Activated CD8-positive, alpha-beta T cell treated with anti-CD3 and anti-CD28 coated beads for 36 hours (primary cell): Measurements from ENCODE around the gene NHS. TPM values are rescaled to one million over a fixed set of nuclear protein-coding genes. Genes with fewer than 3 reads are reported as not detected.

Experiments used
- ATAC-seq: fragments of 200-7000 bp; cut with Tn5 transposase; one replicate; pipeline ENCODE4 v1.10.0; 2021; ENCODE audit warnings: mild to moderate bottlenecking, moderate library complexity
- CTCF ChIA-PET: fragments of 350-600 bp; sonication (Branson Sonifier 250); formaldehyde crosslinking; loops from one replicate; lab custom pipeline; 2021; ENCODE audit warnings: antibody characterized with exemption; lab: Charles Lee
- POLR2A ChIA-PET: fragments of 350-600 bp; sonication (Branson Sonifier 250); formaldehyde crosslinking; loops from one replicate; lab custom pipeline; 2021; ENCODE audit warnings: antibody characterized with exemption; lab: Charles Lee
- DNase-seq: peaks from one replicate; pipeline ENCODE4 v3.0.0-alpha.2; 2020
- H3K27ac Mint-ChIP-seq: one replicate; pipeline ENCODE4 v1.8.0; 2021; ENCODE audit warnings: mild to moderate bottlenecking, mixed read lengths
- H3K27me3 Mint-ChIP-seq: one replicate; pipeline ENCODE4 v1.8.0; 2021; ENCODE audit warnings: mixed read lengths
- H3K36me3 Mint-ChIP-seq: one replicate; pipeline ENCODE4 v1.8.0; 2021; ENCODE audit warnings: low read depth, mixed read lengths
- H3K4me1 Mint-ChIP-seq: one replicate; pipeline ENCODE4 v1.8.0; 2021; ENCODE audit warnings: low read depth, mixed read lengths
- H3K4me3 Mint-ChIP-seq: one replicate; pipeline ENCODE4 v1.8.0; 2021; ENCODE audit warnings: mild to moderate bottlenecking, moderate library complexity, mixed read lengths
- H3K9me3 Mint-ChIP-seq: one replicate; pipeline ENCODE4 v1.8.0; 2021; ENCODE audit warnings: mixed read lengths
- intact Hi-C: fragments of 100-400 bp; cut with micrococcal nuclease; formaldehyde crosslinking; loops from one replicate; pipeline ENCODE4 v1.10.0; 2022
- total RNA-seq, 2 experiments: library from RNA; stranded (reverse); gene quantifications; one replicate each; pipeline ENCODE4 v1.2.3, GENCODE V29; 2021
- TF ChIP-seq, protein P1 (sequence below): fragments of 200-600 bp; IDR thresholded peaks from one replicate; pipeline ENCODE4 v1.8.0; 2022; ENCODE audit warnings: antibody characterized with exemption, mild to moderate bottlenecking

Gene NHS
- total RNA-seq, 2 experiments from 2014 or later = 6.9 to 7.3 TPM

DNA sequence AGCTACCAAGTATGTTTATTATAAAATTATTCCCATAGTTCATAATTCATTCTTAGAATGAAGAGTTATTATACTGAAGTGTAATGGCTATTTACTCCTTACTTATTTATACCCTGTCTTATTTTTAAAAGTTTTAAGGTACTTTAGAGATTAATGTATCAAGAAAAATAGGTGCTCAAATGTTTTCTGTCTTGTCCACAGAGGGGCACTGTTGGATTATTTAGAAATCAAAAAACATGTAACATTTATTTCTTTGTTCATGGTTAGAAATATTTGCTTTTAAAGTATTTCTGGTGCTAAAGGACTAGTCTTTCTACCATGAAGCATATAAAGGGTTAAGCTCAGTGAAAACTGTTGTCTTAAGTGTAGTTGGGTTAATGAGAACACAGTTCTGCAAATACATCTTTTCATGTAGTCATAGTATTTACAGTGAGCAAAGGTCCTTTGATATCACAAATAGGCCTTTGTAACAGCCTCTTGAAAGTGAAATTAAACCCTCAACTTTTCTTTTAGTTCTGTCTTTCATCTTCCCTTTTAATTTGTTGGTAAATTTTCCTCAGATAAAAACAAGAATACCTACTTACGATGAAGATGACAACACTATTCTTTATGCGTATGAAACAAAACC lies 370.0 kb downstream of the NHS start:
- Mint-ChIP-seq H3K9me3 (no peaks in the 10 kb centered on the region), H3K27me3 (no peaks in the 10 kb centered on the region), H3K4me3 (no peak overlapping the region), H3K4me1 (peaks cover 24% of the 10 kb centered on the region), H3K36me3 (no peaks in the 10 kb centered on the region), H3K27ac (no peak overlapping the region)
- ATAC-seq (no peak), DNase-seq (no peak)
- CTCF ChIA-PET = interaction anchor here (1.2 to 1.5 kb wide), 3 partner anchors 16 to 632 kb away, joined by 3 to 6 read pairs (median 5); no protein-coding TSS in a partner anchor
- POLR2A ChIA-PET = no interaction called here
- TF ChIP-seq, protein P1, sequence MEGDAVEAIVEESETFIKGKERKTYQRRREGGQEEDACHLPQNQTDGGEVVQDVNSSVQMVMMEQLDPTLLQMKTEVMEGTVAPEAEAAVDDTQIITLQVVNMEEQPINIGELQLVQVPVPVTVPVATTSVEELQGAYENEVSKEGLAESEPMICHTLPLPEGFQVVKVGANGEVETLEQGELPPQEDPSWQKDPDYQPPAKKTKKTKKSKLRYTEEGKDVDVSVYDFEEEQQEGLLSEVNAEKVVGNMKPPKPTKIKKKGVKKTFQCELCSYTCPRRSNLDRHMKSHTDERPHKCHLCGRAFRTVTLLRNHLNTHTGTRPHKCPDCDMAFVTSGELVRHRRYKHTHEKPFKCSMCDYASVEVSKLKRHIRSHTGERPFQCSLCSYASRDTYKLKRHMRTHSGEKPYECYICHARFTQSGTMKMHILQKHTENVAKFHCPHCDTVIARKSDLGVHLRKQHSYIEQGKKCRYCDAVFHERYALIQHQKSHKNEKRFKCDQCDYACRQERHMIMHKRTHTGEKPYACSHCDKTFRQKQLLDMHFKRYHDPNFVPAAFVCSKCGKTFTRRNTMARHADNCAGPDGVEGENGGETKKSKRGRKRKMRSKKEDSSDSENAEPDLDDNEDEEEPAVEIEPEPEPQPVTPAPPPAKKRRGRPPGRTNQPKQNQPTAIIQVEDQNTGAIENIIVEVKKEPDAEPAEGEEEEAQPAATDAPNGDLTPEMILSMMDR = peak; percentile 40
- intact Hi-C loops = no loop called here

DNA sequence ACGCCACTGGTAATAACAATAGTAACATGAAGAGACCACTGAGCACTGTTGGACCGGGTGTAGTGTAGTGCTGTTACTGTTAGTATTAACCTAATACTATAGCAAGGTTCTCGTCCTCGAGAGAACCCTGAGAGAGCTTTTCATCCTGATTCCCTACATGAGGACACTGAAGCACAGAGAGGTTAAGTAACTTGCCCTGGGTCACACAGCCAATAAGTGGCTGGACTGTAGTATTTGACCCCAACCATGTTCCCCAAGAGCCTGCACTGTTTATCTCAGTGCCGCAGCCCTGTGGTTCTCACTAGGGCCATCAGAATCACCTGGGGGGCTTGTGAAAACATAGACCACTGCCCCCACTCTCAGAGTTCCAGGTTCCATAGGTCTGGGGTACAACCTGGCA lies 372.7 kb downstream of the NHS start:
- H3K4me3 Mint-ChIP-seq = no peak overlapping the region
- POLR2A ChIA-PET = no interaction called here
- ATAC-seq = no peak

DNA sequence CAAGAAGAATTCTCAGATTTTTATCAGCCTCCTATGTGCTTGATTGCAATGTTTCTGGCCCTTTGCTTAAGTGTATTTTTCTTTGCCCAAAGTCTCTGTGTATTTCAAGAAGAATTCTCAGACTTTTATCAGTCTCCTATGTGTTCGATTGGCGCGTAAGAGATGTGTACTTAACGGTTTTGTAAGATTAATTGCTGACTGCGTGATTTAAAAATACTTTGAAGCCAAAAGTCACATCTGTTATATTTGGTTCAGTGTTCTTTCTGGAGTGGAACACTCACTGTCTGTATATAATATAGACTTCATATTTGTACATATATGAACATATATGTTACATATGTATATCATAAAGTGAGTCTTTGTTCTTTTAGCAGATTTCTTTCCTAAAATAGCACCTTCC lies 373.7 kb downstream of the NHS start:
- Mint-ChIP-seq H3K27me3 (no peaks in the 10 kb centered on the region), H3K9me3 (no peaks in the 10 kb centered on the region), H3K36me3 (no peaks in the 10 kb centered on the region), H3K4me1 (peaks cover 4% of the 10 kb centered on the region), H3K27ac (no peak overlapping the region), H3K4me3 (no peak overlapping the region)
- CTCF ChIA-PET = no interaction called here
- TF ChIP-seq, protein P1 = no peak
- POLR2A ChIA-PET = no interaction called here
- ATAC-seq = no peak
- intact Hi-C loops = no loop called here
- no peak for DNase-seq

More for the DNA sequence above, 372.7 kb downstream of the NHS start:
- TF ChIP-seq, protein P1 = no peak
- intact Hi-C loops = no loop called here
- no peak overlapping the region for H3K27ac Mint-ChIP-seq
- DNase-seq = no peak
- no peaks in the 10 kb centered on the region for H3K27me3 Mint-ChIP-seq
- no peaks in the 10 kb centered on the region for H3K36me3 Mint-ChIP-seq
- no peaks in the 10 kb centered on the region for H3K9me3 Mint-ChIP-seq
- CTCF ChIA-PET = interaction anchor here (0.9 kb wide), 1 partner anchor 43 kb away, joined by 3 read pairs; no protein-coding TSS in a partner anchor
- peaks cover 9% of the 10 kb centered on the region for H3K4me1 Mint-ChIP-seq

DNA sequence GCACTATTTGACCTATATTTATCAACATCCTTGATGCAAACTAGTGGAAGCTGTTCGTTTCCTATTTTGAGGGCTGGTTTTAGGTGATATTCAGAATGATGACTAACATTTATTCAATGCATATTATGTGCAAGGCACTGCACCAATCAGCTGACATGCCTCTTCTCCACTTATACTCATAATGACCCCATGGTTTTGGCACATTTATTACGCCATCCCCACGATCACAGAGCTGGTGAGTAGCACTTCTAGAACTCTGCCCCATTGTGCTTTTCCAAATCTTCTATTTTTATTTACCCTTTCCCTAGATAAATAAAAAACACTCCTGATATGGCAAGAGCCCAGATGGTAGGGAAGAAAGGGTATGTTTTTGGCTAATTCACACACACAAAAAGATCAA lies 375.4 kb downstream of the NHS start:
- TF ChIP-seq, protein P1 = no peak
- CTCF ChIA-PET = no interaction called here
- H3K36me3 Mint-ChIP-seq = no peaks in the 10 kb centered on the region
- H3K9me3 Mint-ChIP-seq = no peaks in the 10 kb centered on the region
- no peak overlapping the region for H3K27ac Mint-ChIP-seq
- H3K27me3 Mint-ChIP-seq = no peaks in the 10 kb centered on the region
- H3K4me1 Mint-ChIP-seq = no peaks in the 10 kb centered on the region
- ATAC-seq = no peak
- H3K4me3 Mint-ChIP-seq = no peak overlapping the region
- intact Hi-C loops = no loop called here
- POLR2A ChIA-PET = no interaction called here
- DNase-seq = no peak

DNA sequence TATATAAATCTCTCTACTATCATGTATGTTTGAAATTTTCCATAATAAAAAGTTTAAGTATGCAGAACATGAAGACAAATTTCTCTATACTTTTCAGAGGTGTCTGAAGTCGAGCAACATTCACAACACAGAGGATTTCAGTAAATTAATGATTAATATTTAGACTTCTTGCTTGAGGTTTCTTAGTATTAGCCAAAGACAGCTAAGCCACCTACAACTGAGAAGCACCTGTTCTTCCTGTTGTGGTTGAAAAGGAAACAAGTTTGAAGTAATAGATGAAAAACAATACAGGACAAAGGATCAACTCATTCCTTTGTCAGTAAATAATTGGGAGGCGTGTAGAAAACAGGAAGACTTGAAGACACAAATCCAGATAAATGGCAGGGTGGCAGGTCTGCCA lies 383.4 kb downstream of the NHS start:
- intact Hi-C loops = no loop called here
- no peak overlapping the region for H3K27ac Mint-ChIP-seq
- ChIA-PET POLR2A (no interaction called here), CTCF (no interaction called here)
- H3K4me1 Mint-ChIP-seq = peaks cover 5% of the 10 kb centered on the region
- TF ChIP-seq, protein P1 = no peak
- DNase-seq = no peak
- no peak overlapping the region for H3K4me3 Mint-ChIP-seq
- no peaks in the 10 kb centered on the region for H3K9me3 Mint-ChIP-seq
- ATAC-seq = no peak
- H3K36me3 Mint-ChIP-seq = no peaks in the 10 kb centered on the region
- H3K27me3 Mint-ChIP-seq = no peaks in the 10 kb centered on the region
